Activated T-cell treated with anti-CD3 and anti-CD28 coated beads, Interleukin-2, amount 50 U/mL, for 24 hours (primary cell): ENCODE data around the gene TMEM100.

Experiments
- DNase-seq: peaks from one replicate; pipeline ENCODE4 v3.0.0-alpha.2; 2020
- H3K27ac Mint-ChIP-seq: 2 replicates; pipeline ENCODE4 v1.8.0; 2020; ENCODE audit warnings: mild to moderate bottlenecking, mixed read lengths
- H3K27me3 Mint-ChIP-seq: 2 replicates; pipeline ENCODE4 v1.8.0; 2020; ENCODE audit warnings: mixed read lengths
- H3K36me3 Mint-ChIP-seq: 2 replicates; pipeline ENCODE4 v1.8.0; 2020; ENCODE audit warnings: low read depth, mixed read lengths
- H3K4me1 Mint-ChIP-seq: 2 replicates; pipeline ENCODE4 v1.8.0; 2020; ENCODE audit warnings: low read depth, mixed read lengths
- H3K4me3 Mint-ChIP-seq: 2 replicates; pipeline ENCODE4 v1.8.0; 2020; ENCODE audit warnings: mild to moderate bottlenecking, moderate library complexity, mixed read lengths
- H3K9me3 Mint-ChIP-seq: 2 replicates; pipeline ENCODE4 v1.8.0; 2020; ENCODE audit warnings: mixed read lengths

TMEM100 gene

GRCh38 chr17:55734128-55734781 is 11.6 kb upstream of the TMEM100 start:
- peak overlapping the region; percentile 23 for H3K4me3 Mint-ChIP-seq
- H3K27ac Mint-ChIP-seq: peak overlapping the region; percentile 81
- no peaks in the 10 kb centered on the region for H3K36me3 Mint-ChIP-seq
- DNase-seq: peak; percentile 45
- no peaks in the 10 kb centered on the region for H3K9me3 Mint-ChIP-seq
- peaks cover 49% of the 10 kb centered on the region for H3K27me3 Mint-ChIP-seq
- H3K4me1 Mint-ChIP-seq: peaks cover 35% of the 10 kb centered on the region

GRCh38 chr17:55731586-55732250 is 9.1 kb upstream of the TMEM100 start:
- H3K4me1 Mint-ChIP-seq: peaks cover 35% of the 10 kb centered on the region
- DNase-seq: no peak
- no peaks in the 10 kb centered on the region for H3K9me3 Mint-ChIP-seq
- no peaks in the 10 kb centered on the region for H3K36me3 Mint-ChIP-seq
- no peak overlapping the region for H3K27ac Mint-ChIP-seq
- peaks cover 66% of the 10 kb centered on the region for H3K27me3 Mint-ChIP-seq
- H3K4me3 Mint-ChIP-seq: no peak overlapping the region

GRCh38 chr17:55730808-55731207 is 8.1 kb upstream of the TMEM100 start:
- no peak for DNase-seq
- no peaks in the 10 kb centered on the region for H3K36me3 Mint-ChIP-seq
- H3K27ac Mint-ChIP-seq: no peak overlapping the region
- H3K4me1 Mint-ChIP-seq: peaks cover 34% of the 10 kb centered on the region
- peaks cover 71% of the 10 kb centered on the region for H3K27me3 Mint-ChIP-seq
- no peak overlapping the region for H3K4me3 Mint-ChIP-seq
- no peaks in the 10 kb centered on the region for H3K9me3 Mint-ChIP-seq

GRCh38 chr17:55730380-55730779 is 7.7 kb upstream of the TMEM100 start:
- DNase-seq: no peak
- no peaks in the 10 kb centered on the region for H3K9me3 Mint-ChIP-seq
- no peak overlapping the region for H3K4me3 Mint-ChIP-seq
- no peaks in the 10 kb centered on the region for H3K36me3 Mint-ChIP-seq
- H3K27ac Mint-ChIP-seq: no peak overlapping the region
- peaks cover 30% of the 10 kb centered on the region for H3K4me1 Mint-ChIP-seq
- H3K27me3 Mint-ChIP-seq: peaks cover 73% of the 10 kb centered on the region

- Mint-ChIP-seq H3K4me1 (peaks cover 23% of the 10 kb centered on the region), H3K4me3 (no peak overlapping the region), H3K27me3 (peaks cover 82% of the 10 kb centered on the region), H3K36me3 (no peaks in the 10 kb centered on the region), H3K27ac (no peak overlapping the region), H3K9me3 (no peaks in the 10 kb centered on the region)
- no peak for DNase-seq
Observed at GRCh38 chr17:55729484-55729883, 6.8 kb upstream of the TMEM100 start.

GRCh38 chr17:55728833-55729232 is 6.2 kb upstream of the TMEM100 start:
- no peaks in the 10 kb centered on the region for H3K36me3 Mint-ChIP-seq
- no peak overlapping the region for H3K4me3 Mint-ChIP-seq
- H3K27me3 Mint-ChIP-seq: peaks cover 87% of the 10 kb centered on the region
- no peak for DNase-seq
- no peaks in the 10 kb centered on the region for H3K9me3 Mint-ChIP-seq
- H3K27ac Mint-ChIP-seq: no peak overlapping the region
- peaks cover 16% of the 10 kb centered on the region for H3K4me1 Mint-ChIP-seq

- Mint-ChIP-seq H3K36me3 (no peaks in the 10 kb centered on the region), H3K9me3 (no peaks in the 10 kb centered on the region), H3K4me1 (peaks cover 12% of the 10 kb centered on the region), H3K4me3 (no peak overlapping the region), H3K27me3 (peaks cover 87% of the 10 kb centered on the region), H3K27ac (no peak overlapping the region)
- DNase-seq: no peak
Observed at GRCh38 chr17:55728361-55728760, 5.7 kb upstream of the TMEM100 start.

- no peak for DNase-seq
- Mint-ChIP-seq H3K4me3 (no peak overlapping the region), H3K27ac (no peak overlapping the region), H3K27me3 (peaks cover 87% of the 10 kb centered on the region), H3K36me3 (no peaks in the 10 kb centered on the region), H3K4me1 (peaks cover 7% of the 10 kb centered on the region), H3K9me3 (no peaks in the 10 kb centered on the region)
Observed at GRCh38 chr17:55727920-55728319, 5.3 kb upstream of the TMEM100 start.

GRCh38 chr17:55727275-55727674 is 4.6 kb upstream of the TMEM100 start:
- DNase-seq: no peak
- Mint-ChIP-seq H3K27ac (no peak overlapping the region), H3K36me3 (no peaks in the 10 kb centered on the region), H3K27me3 (peaks cover 88% of the 10 kb centered on the region), H3K9me3 (no peaks in the 10 kb centered on the region), H3K4me1 (peaks cover 5% of the 10 kb centered on the region), H3K4me3 (no peak overlapping the region)

- DNase-seq: no peak
- no peak overlapping the region for H3K27ac Mint-ChIP-seq
- no peak overlapping the region for H3K4me3 Mint-ChIP-seq
- peaks cover 86% of the 10 kb centered on the region for H3K27me3 Mint-ChIP-seq
- no peaks in the 10 kb centered on the region for H3K9me3 Mint-ChIP-seq
- H3K4me1 Mint-ChIP-seq: peaks cover 2% of the 10 kb centered on the region
- H3K36me3 Mint-ChIP-seq: no peaks in the 10 kb centered on the region
Observed at GRCh38 chr17:55726440-55726839, 3.8 kb upstream of the TMEM100 start.

- Mint-ChIP-seq H3K4me3 (no peak overlapping the region), H3K9me3 (no peaks in the 10 kb centered on the region), H3K4me1 (peaks cover 2% of the 10 kb centered on the region), H3K27ac (no peak overlapping the region), H3K27me3 (peaks cover 81% of the 10 kb centered on the region), H3K36me3 (no peaks in the 10 kb centered on the region)
- DNase-seq: no peak
Observed at GRCh38 chr17:55723488-55723848, 804 bp upstream of the TMEM100 start.

- H3K36me3 Mint-ChIP-seq: no peaks in the 10 kb centered on the region
- H3K27ac Mint-ChIP-seq: no peak overlapping the region
- no peaks in the 10 kb centered on the region for H3K9me3 Mint-ChIP-seq
- DNase-seq: no peak
- peaks cover 69% of the 10 kb centered on the region for H3K27me3 Mint-ChIP-seq
- H3K4me1 Mint-ChIP-seq: peaks cover 2% of the 10 kb centered on the region
- no peak overlapping the region for H3K4me3 Mint-ChIP-seq
Observed at GRCh38 chr17:55722016-55722736, 488 bp downstream of the TMEM100 start.

GRCh38 chr17:55720919-55721836 is 1.5 kb downstream of the TMEM100 start:
- no peak for DNase-seq
- no peaks in the 10 kb centered on the region for H3K9me3 Mint-ChIP-seq

More at GRCh38 chr17:55720919-55721836, 1.5 kb downstream of the TMEM100 start:
- Mint-ChIP-seq H3K36me3 (no peaks in the 10 kb centered on the region), H3K4me3 (no peak overlapping the region), H3K27ac (no peak overlapping the region), H3K4me1 (peaks cover 2% of the 10 kb centered on the region), H3K27me3 (peaks cover 59% of the 10 kb centered on the region)
